HepG2 (cell line): ENCODE data around the gene HOMEZ. TPM values are rescaled to one million over a fixed set of nuclear protein-coding genes. Genes with fewer than 3 reads are reported as not detected.

Experiments used
- FLYWCH1 ChIP-seq: sonication (generic); formaldehyde crosslinking; IDR thresholded peaks from 2 replicates; pipeline ENCODE4 v1.8.1; 2023; ENCODE audit warnings: mild to moderate bottlenecking, missing genetic modification reagents
- IKZF4 ChIP-seq: sonication (generic); formaldehyde crosslinking; IDR thresholded peaks from 2 replicates; pipeline ENCODE4 v1.5.1; 2020; ENCODE audit warnings: borderline replicate concordance, mild to moderate bottlenecking, low read depth, missing genetic modification reagents; ENCODE audit errors: not compliant biosample characterization
- IRX3 ChIP-seq: sonication (generic); formaldehyde crosslinking; IDR thresholded peaks from 2 replicates; pipeline ENCODE4 v1.8.1; 2023; ENCODE audit warnings: mild to moderate bottlenecking, low read depth, missing genetic modification reagents, borderline replicate concordance
- KLF11 ChIP-seq: IDR thresholded peaks from 2 replicates; pipeline ENCODE4 v1.6.1; 2016; ENCODE audit warnings: missing compliant biosample characterization
- MED13 ChIP-seq: sonication (generic); formaldehyde crosslinking; IDR thresholded peaks from 2 replicates; pipeline ENCODE4 v1.5.0; 2020; ENCODE audit warnings: missing genetic modification reagents
- ZFP36 ChIP-seq: fragments of 150-350 bp; IDR thresholded peaks from 2 replicates; pipeline ENCODE4 v1.6.1; 2018; ENCODE audit warnings: borderline replicate concordance, low read length, low read depth; ENCODE audit not compliant: partially characterized antibody
- ZNF292 ChIP-seq: sonication (generic); formaldehyde crosslinking; IDR thresholded peaks from 2 replicates; pipeline ENCODE4 v1.8.1; 2022; ENCODE audit warnings: mild to moderate bottlenecking, low read depth, missing genetic modification reagents, borderline replicate concordance
- ZNF33A ChIP-seq: sonication (generic); formaldehyde crosslinking; IDR thresholded peaks from 2 replicates; pipeline ENCODE4 v1.5.1; 2020; ENCODE audit warnings: missing genetic modification reagents, mild to moderate bottlenecking, moderate library complexity, borderline replicate concordance
- ZNF564 ChIP-seq: sonication (generic); formaldehyde crosslinking; IDR thresholded peaks from 2 replicates; pipeline ENCODE4 v1.8.1; 2023; ENCODE audit warnings: mild to moderate bottlenecking, missing genetic modification reagents
- ZNF749 ChIP-seq: sonication (generic); formaldehyde crosslinking; IDR thresholded peaks from 2 replicates; pipeline ENCODE4 v1.8.0; 2022; ENCODE audit warnings: mild to moderate bottlenecking, missing genetic modification reagents, moderate library complexity, borderline replicate concordance
- polyA plus RNA-seq, 8 experiments: library from polyadenylated mRNA; depleted of rRNA in 3 of 8; stranded (reverse) in 7 of 8; unstranded in 1 of 8; fragments of >200 nt; fragmentation: Illumina TruSeq in 4 of 8; extraction: Trizol in 4 of 8; gene quantifications; 2 replicates each; pipeline versions ENCODE4 v1.2.1 to v1.2.3, GENCODE V29; 2011 to 2016; ENCODE audit warnings: low read depth in 4 of 8, missing spikeins in 1 of 8, mixed read lengths in 1 of 8; ENCODE audit not compliant: insufficient read depth in 1 of 8
- total RNA-seq, 5 experiments: library from RNA; depleted of rRNA; stranded (reverse); fragments of >200 nt; fragmentation: Illumina TruSeq; extraction: Trizol; gene quantifications; 2 replicates each; pipeline ENCODE4 v1.2.3, GENCODE V29; 2016; ENCODE audit warnings: low read depth in 1 of 5
- TF ChIP-seq, protein P1 (sequence below): sonication (generic); formaldehyde crosslinking; IDR thresholded peaks from 2 replicates; pipeline ENCODE4 v1.4.0; 2020; ENCODE audit warnings: missing genetic modification reagents, borderline replicate concordance
- TF ChIP-seq, protein P2 (sequence below): fragments of 450-650 bp; IDR thresholded peaks from 2 replicates; pipeline ENCODE4 v1.6.1; 2017; ENCODE audit warnings: mild to moderate bottlenecking
- TF ChIP-seq, protein P3 (sequence below): sonication (generic); formaldehyde crosslinking; IDR thresholded peaks from 2 replicates; pipeline ENCODE4 v1.8.0; 2022; ENCODE audit warnings: mild to moderate bottlenecking, missing genetic modification reagents, moderate library complexity
- TF ChIP-seq, protein P4 (sequence below): IDR thresholded peaks from 2 replicates; pipeline ENCODE4 v1.6.1; 2018; ENCODE audit warnings: missing genetic modification reagents
- TF ChIP-seq, protein P5 (sequence below): sonication (generic); formaldehyde crosslinking; IDR thresholded peaks from 2 replicates; pipeline ENCODE4 v1.5.0; 2020; ENCODE audit warnings: mild to moderate bottlenecking, missing genetic modification reagents

The HOMEZ gene
- total and polyA plus RNA-seq, 2 of the 13 experiments (the other 11 are each of a cell fraction or from before 2014, with no cell fraction given): 14.5 to 31.8 TPM

DNA sequence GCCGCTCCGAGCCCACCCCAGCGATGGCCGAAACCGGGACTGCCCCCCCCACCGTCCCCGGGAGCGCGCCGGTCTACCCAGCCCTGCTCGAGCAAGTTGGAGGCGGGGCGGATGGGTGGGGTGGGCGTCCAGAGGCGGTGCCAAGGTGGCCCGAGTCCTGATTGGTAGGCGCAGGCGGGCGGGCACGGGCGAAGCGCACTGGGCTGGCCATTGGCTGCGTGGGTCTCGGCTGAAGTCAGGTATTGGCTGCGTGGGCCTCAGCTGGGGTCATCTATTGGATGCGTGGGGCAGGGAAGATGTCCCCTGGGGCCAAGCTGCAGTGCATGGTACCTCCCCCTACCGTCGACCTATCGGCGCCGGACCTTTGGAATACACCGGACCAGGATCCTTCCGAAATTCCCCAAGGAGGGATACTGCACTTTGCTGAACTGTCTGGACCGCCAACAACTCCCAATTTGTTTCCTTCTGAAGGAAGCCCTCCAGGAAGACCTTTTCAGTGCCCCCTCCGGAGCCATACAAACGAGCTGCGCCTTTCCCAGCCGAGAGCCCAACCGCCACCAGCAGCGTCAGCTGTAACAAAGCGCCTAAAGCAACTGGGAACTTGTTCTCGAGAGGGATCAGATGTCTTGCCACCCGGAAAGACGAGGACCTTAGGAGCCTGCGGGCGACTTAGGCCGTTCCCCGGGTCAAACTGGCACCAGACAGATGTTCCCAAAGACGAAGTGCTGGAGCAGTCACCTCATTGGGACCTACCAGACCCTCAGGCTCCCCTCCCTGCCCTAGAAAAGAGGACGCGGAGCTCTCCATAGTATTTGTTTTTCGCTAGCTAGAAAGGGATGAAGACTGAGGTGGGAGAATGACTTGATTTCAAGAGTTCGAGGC is at the start of gene HOMEZ (continued):
- TF ChIP-seq ZNF292 (CRISPR knock-in tag): peak; percentile 86
- TF ChIP-seq ZNF749 (CRISPR knock-in tag): no peak
- TF ChIP-seq FLYWCH1: no peak
- peak; percentile 64; the same call in 1 of the 2 replicates for TF ChIP-seq MED13 (CRISPR knock-in tag)
- no peak for TF ChIP-seq IRX3 (CRISPR knock-in tag)
- peak; percentile 84 for TF ChIP-seq ZNF564 (CRISPR knock-in tag)
- TF ChIP-seq, protein P1, sequence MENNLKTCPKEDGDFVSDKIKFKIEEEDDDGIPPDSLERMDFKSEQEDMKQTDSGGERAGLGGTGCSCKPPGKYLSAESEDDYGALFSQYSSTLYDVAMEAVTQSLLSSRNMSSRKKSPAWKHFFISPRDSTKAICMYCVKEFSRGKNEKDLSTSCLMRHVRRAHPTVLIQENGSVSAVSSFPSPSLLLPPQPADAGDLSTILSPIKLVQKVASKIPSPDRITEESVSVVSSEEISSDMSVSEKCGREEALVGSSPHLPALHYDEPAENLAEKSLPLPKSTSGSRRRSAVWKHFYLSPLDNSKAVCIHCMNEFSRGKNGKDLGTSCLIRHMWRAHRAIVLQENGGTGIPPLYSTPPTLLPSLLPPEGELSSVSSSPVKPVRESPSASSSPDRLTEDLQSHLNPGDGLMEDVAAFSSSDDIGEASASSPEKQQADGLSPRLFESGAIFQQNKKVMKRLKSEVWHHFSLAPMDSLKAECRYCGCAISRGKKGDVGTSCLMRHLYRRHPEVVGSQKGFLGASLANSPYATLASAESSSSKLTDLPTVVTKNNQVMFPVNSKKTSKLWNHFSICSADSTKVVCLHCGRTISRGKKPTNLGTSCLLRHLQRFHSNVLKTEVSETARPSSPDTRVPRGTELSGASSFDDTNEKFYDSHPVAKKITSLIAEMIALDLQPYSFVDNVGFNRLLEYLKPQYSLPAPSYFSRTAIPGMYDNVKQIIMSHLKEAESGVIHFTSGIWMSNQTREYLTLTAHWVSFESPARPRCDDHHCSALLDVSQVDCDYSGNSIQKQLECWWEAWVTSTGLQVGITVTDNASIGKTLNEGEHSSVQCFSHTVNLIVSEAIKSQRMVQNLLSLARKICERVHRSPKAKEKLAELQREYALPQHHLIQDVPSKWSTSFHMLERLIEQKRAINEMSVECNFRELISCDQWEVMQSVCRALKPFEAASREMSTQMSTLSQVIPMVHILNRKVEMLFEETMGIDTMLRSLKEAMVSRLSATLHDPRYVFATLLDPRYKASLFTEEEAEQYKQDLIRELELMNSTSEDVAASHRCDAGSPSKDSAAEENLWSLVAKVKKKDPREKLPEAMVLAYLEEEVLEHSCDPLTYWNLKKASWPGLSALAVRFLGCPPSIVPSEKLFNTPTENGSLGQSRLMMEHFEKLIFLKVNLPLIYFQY (CRISPR knock-in tag): peak; percentile 76; the same call in 1 of the 2 replicates
- TF ChIP-seq, protein P2, sequence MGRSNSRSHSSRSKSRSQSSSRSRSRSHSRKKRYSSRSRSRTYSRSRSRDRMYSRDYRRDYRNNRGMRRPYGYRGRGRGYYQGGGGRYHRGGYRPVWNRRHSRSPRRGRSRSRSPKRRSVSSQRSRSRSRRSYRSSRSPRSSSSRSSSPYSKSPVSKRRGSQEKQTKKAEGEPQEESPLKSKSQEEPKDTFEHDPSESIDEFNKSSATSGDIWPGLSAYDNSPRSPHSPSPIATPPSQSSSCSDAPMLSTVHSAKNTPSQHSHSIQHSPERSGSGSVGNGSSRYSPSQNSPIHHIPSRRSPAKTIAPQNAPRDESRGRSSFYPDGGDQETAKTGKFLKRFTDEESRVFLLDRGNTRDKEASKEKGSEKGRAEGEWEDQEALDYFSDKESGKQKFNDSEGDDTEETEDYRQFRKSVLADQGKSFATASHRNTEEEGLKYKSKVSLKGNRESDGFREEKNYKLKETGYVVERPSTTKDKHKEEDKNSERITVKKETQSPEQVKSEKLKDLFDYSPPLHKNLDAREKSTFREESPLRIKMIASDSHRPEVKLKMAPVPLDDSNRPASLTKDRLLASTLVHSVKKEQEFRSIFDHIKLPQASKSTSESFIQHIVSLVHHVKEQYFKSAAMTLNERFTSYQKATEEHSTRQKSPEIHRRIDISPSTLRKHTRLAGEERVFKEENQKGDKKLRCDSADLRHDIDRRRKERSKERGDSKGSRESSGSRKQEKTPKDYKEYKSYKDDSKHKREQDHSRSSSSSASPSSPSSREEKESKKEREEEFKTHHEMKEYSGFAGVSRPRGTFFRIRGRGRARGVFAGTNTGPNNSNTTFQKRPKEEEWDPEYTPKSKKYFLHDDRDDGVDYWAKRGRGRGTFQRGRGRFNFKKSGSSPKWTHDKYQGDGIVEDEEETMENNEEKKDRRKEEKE: no peak
- TF ChIP-seq ZNF33A (CRISPR knock-in tag): no peak
- TF ChIP-seq, protein P3, sequence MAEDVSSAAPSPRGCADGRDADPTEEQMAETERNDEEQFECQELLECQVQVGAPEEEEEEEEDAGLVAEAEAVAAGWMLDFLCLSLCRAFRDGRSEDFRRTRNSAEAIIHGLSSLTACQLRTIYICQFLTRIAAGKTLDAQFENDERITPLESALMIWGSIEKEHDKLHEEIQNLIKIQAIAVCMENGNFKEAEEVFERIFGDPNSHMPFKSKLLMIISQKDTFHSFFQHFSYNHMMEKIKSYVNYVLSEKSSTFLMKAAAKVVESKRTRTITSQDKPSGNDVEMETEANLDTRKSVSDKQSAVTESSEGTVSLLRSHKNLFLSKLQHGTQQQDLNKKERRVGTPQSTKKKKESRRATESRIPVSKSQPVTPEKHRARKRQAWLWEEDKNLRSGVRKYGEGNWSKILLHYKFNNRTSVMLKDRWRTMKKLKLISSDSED (CRISPR knock-in tag): no peak
- peak; percentile 67 for TF ChIP-seq IKZF4 (CRISPR knock-in tag)
- TF ChIP-seq KLF11 (CRISPR knock-in tag): 0 out of 2 replicates have a peak, but pooled peaks have one; percentile 43
- TF ChIP-seq, protein P4, sequence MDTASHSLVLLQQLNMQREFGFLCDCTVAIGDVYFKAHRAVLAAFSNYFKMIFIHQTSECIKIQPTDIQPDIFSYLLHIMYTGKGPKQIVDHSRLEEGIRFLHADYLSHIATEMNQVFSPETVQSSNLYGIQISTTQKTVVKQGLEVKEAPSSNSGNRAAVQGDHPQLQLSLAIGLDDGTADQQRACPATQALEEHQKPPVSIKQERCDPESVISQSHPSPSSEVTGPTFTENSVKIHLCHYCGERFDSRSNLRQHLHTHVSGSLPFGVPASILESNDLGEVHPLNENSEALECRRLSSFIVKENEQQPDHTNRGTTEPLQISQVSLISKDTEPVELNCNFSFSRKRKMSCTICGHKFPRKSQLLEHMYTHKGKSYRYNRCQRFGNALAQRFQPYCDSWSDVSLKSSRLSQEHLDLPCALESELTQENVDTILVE (CRISPR knock-in tag): peak; percentile 96
- TF ChIP-seq ZFP36: peak; percentile 36
- TF ChIP-seq, protein P5, sequence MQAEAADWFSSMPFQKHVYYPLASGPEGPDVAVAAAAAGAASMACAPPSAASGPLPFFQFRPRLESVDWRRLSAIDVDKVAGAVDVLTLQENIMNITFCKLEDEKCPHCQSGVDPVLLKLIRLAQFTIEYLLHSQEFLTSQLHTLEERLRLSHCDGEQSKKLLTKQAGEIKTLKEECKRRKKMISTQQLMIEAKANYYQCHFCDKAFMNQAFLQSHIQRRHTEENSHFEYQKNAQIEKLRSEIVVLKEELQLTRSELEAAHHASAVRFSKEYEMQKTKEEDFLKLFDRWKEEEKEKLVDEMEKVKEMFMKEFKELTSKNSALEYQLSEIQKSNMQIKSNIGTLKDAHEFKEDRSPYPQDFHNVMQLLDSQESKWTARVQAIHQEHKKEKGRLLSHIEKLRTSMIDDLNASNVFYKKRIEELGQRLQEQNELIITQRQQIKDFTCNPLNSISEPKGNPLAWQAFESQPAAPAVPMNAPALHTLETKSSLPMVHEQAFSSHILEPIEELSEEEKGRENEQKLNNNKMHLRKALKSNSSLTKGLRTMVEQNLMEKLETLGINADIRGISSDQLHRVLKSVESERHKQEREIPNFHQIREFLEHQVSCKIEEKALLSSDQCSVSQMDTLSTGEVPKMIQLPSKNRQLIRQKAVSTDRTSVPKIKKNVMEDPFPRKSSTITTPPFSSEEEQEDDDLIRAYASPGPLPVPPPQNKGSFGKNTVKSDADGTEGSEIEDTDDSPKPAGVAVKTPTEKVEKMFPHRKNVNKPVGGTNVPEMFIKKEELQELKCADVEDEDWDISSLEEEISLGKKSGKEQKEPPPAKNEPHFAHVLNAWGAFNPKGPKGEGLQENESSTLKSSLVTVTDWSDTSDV (CRISPR knock-in tag): no peak; the same call in 1 of the 2 replicates
